Activated naive CD8-positive, alpha-beta T cell treated with anti-CD3 and anti-CD28 coated beads, Interleukin-2, amount 10 ng/mL, durations not matched to agents 7 days and 5 days (primary cell): ENCODE data around the gene SMG5. TPM values are rescaled to one million over a fixed set of nuclear protein-coding genes. Genes with fewer than 3 reads are reported as not detected.
"Not testable (repeated sequence)": the region's sequence is repeated elsewhere in the genome, so short reads cannot be mapped to it uniquely, and the experiment has no call there.

Experiments
- ATAC-seq: fragments of 150-1000 bp; cut with Tn5 transposase; one replicate; pipeline ENCODE4 v1.10.0; 2021; ENCODE audit warnings: low read depth, moderate library complexity
- POLR2A ChIA-PET: fragments of 350-600 bp; sonication (Branson Sonifier 250); formaldehyde crosslinking; loops from one replicate; lab custom pipeline; 2021; ENCODE audit warnings: antibody characterized with exemption; lab: Charles Lee
- DNase-seq: peaks from one replicate; pipeline ENCODE4 v3.0.0; 2021
- H3K27ac Mint-ChIP-seq: one replicate; pipeline ENCODE4 v1.8.0; 2022; ENCODE audit warnings: mild to moderate bottlenecking, mixed read lengths
- H3K27me3 Mint-ChIP-seq: one replicate; pipeline ENCODE4 v1.8.0; 2022; ENCODE audit warnings: mild to moderate bottlenecking, moderate library complexity, mixed read lengths
- H3K36me3 Mint-ChIP-seq: one replicate; pipeline ENCODE4 v1.8.0; 2021; ENCODE audit warnings: mild to moderate bottlenecking, mixed read lengths
- H3K4me1 Mint-ChIP-seq: one replicate; pipeline ENCODE4 v1.8.0; 2021; ENCODE audit warnings: mixed read lengths
- H3K4me3 Mint-ChIP-seq: one replicate; pipeline ENCODE4 v1.8.0; 2022; ENCODE audit warnings: mild to moderate bottlenecking, moderate library complexity, mixed read lengths
- H3K9me3 Mint-ChIP-seq: one replicate; pipeline ENCODE4 v1.8.0; 2021; ENCODE audit warnings: mixed read lengths
- total RNA-seq, 2 experiments: library from RNA; stranded (reverse); gene quantifications; one replicate each; pipeline ENCODE4 v1.2.3, GENCODE V29; 2021

The SMG5 gene
- total RNA-seq, 2 experiments from 2014 or later, result 72.3 to 76.4 TPM

DNA sequence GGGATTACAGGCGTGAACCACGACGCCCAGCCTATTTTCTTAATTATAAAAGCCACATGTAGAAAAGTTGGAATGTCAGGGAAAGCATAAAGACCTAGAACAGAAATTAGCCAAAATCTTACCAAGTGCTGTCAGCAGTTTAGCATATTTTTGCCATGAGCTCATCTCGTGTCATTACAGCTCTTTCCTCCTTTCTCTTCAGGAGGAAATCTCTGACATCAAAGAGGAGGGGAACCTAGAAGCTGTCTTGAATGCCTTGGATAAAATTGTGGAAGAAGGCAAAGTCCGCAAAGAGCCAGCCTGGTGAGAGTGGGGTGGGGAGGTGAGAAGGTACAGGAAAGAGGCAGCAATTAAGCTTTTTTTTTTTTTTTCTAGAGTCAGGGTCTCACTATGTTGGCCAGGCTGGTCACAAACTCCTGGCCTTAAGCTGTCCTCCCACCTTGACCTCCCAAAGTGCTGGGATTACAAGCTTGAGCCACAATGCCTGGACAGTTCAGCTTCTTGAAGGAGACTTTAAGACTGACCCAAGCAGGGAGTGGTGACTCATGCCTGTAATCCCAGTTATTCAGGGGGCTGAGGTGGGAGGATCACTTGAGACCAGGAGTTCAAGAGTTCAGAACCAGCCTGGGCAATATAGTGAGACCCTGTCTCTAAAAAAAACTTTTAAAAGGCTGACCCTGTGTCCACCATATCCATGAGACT is 49.0 kb downstream of the SMG5 start:
- H3K27me3 Mint-ChIP-seq, result no peaks in the 10 kb centered on the region
- no peak overlapping the region for H3K4me3 Mint-ChIP-seq
- POLR2A ChIA-PET, result interaction anchor here (0.6 to 1.2 kb wide), 2 partner anchors 11 to 38 kb away, joined by 3 read pairs; no protein-coding TSS in a partner anchor
- no peaks in the 10 kb centered on the region for H3K9me3 Mint-ChIP-seq
- DNase-seq (no peak), ATAC-seq (no peak)
- H3K36me3 Mint-ChIP-seq, result peaks cover 24% of the 10 kb centered on the region
- peaks cover 3% of the 10 kb centered on the region for H3K4me1 Mint-ChIP-seq
- H3K27ac Mint-ChIP-seq, result no peak overlapping the region

DNA sequence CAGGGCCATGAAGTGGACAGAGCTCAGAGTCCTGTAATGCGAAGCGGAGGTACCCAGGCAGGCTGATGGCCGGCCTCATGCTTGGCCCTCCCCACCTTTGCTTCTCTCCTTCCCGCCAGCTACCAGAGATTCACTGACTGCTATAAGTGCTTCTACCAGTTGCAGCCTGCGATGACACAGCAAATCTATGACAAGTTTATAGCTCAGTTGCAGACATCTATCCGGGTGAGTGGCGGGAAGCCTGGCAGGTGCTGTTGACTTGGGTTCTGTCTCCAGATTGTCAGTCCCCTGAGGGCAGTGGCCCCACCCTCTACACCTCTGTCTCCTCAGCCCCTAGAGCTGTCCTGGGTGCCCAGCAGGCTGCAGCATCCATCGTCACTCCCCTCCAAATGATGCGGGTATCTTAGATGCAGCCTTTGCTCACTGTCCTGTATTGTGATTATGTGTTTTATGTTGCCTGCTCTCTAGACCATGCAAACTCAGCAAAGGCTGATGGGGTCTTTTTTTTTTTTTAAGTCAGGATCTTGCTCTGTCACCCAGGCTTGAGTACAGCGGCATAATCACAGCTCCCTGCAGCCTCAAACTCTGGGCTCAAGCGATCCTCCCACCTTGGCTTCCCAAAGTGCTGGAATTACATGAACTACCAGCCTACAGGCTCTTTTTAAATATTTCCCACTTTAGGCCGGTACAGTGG is 50.3 kb downstream of the SMG5 start:
- Mint-ChIP-seq H3K4me1 (peaks cover 4% of the 10 kb centered on the region), H3K36me3 (peaks cover 20% of the 10 kb centered on the region), H3K27ac (no peak overlapping the region), H3K4me3 (no peak overlapping the region), H3K9me3 (no peaks in the 10 kb centered on the region), H3K27me3 (no peaks in the 10 kb centered on the region)
- POLR2A ChIA-PET, result interaction anchor here (0.7 to 1.3 kb wide), 4 partner anchors 19 to 87 kb away, joined by 3 to 6 read pairs (median 6); partner anchors contain the start of gene PMF1
- DNase-seq (no peak), ATAC-seq (no peak)

DNA sequence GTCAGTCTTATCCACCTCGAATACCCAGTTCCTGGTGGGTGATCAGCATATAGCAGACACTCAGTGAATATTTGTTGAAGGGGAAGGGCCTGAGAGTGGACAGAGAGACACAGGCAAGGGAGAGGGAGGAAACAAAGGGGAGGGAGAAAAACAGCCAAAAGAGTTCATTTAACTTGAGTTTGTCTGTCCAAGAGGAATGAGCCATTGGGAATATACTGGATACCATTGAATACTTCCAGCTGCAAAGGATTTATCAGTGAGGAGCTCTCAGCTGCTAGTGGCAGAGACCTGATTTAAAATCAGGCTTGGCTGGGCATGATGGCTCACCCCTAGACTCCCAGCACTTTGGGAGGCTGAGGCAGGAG is 52.2 kb downstream of the SMG5 start:
- ATAC-seq (no peak), DNase-seq (no peak)
- Mint-ChIP-seq H3K4me1 (peaks cover 14% of the 10 kb centered on the region), H3K36me3 (peaks cover 24% of the 10 kb centered on the region), H3K27me3 (no peaks in the 10 kb centered on the region), H3K4me3 (no peak overlapping the region), H3K9me3 (no peaks in the 10 kb centered on the region), H3K27ac (no peak overlapping the region)
- POLR2A ChIA-PET, result interaction anchor here (2.3 kb wide), 1 partner anchor 17 kb away, joined by 6 read pairs; the partner anchor contains the start of gene PMF1

DNA sequence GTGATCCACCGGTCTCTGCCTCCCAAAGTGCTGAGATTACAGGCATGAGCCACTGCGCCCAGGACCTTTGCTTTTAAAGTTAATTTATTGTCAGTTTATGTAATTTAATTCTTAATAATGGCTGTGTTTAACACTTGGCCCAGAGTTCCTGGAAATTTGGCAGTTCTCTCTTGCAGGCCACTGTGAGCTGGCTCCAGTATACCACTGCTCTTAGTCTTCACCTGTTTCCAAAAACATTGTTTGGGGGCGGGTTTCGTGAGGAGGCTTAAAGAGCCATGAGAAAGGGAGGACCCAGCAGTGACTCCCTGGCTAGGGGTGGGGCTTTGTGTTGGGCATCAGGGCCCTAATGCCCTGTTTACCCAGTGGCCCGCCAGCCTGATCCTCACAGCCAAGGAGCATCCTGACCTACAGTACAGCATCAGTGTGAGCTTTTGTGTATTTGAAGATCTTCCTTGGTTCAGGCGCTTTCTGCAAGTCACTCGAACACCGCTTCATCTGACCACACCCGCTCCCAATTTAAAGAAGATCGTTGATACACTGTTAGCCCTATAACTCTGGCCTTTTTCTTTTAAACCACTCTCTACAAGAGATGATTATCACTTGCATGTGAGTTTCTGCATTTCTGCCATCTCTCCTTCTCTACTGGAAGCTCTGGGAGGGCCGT is 52.7 kb downstream of the SMG5 start:
- Mint-ChIP-seq H3K36me3 (peaks cover 26% of the 10 kb centered on the region), H3K27ac (no peak overlapping the region), H3K27me3 (no peaks in the 10 kb centered on the region), H3K9me3 (no peaks in the 10 kb centered on the region), H3K4me3 (no peak overlapping the region), H3K4me1 (peaks cover 17% of the 10 kb centered on the region)
- DNase-seq (no peak), ATAC-seq (no peak)
- POLR2A ChIA-PET, result interaction anchor here (2.3 to 2.7 kb wide), 2 partner anchors 16 to 17 kb away, joined by 6 to 7 read pairs; partner anchors contain the start of gene PMF1

DNA sequence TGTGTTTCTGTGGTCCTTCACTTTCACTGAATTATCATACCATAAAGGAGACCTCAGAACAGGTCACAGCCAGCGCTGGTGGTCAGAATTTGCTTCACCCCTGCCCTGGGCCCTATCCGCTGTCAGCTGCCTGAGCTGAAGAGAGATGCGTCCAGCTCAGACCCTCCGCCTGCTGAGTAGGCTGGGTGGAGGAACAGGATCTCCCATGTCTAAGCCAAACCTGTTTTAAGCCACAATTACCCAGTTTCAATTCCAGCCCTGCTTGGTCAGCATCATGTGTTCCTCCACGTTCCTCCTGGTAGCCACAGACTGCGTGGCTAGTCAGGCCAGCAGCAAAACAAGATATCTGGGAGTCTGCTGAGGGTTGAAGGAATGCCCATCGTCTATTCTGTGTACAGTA is 54.1 kb downstream of the SMG5 start:
- Mint-ChIP-seq H3K4me1 (peaks cover 19% of the 10 kb centered on the region), H3K9me3 (no peaks in the 10 kb centered on the region), H3K27ac (no peak overlapping the region), H3K36me3 (peaks cover 24% of the 10 kb centered on the region), H3K27me3 (no peaks in the 10 kb centered on the region), H3K4me3 (no peak overlapping the region)
- DNase-seq (no peak), ATAC-seq (no peak)
- POLR2A ChIA-PET, result interaction anchor here (2.3 to 2.9 kb wide), 3 partner anchors 16 to 35 kb away, joined by 6 to 9 read pairs (median 7); partner anchors contain the start of genes PMF1 and SLC25A44

DNA sequence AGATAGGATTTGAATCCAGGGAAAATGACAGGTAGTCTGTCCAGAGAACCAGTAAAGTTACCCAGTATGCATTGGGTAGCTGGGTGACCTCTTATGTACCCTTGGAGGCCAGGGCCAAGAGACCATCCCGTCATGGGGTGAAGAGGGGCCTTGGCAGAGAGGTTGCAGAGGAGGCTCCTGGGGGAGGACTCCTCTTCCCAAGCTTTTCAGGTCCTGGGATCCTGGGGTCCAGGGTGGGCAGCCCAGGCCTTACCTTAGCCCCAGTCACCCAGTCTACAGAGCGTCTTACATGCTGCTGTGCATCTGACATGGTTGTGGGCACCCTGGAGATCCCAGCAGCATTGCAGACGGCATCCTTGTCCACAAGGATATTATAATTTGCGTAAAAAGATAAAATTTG is 55.8 kb downstream of the SMG5 start:
- POLR2A ChIA-PET, result interaction anchor here (1.0 to 10.4 kb wide), 6 partner anchors 9 to 78 kb away, joined by 3 to 79 read pairs (median 8); partner anchors contain the start of genes PMF1, SLC25A44 and SMG5
- no peak for DNase-seq
- peak overlapping the region; percentile 69 for H3K27ac Mint-ChIP-seq
- ATAC-seq, result no peak
- H3K4me3 Mint-ChIP-seq, result no peak overlapping the region
- peaks cover 31% of the 10 kb centered on the region for H3K36me3 Mint-ChIP-seq
- H3K9me3 Mint-ChIP-seq, result no peaks in the 10 kb centered on the region
- H3K4me1 Mint-ChIP-seq, result peaks cover 36% of the 10 kb centered on the region
- no peaks in the 10 kb centered on the region for H3K27me3 Mint-ChIP-seq

DNA sequence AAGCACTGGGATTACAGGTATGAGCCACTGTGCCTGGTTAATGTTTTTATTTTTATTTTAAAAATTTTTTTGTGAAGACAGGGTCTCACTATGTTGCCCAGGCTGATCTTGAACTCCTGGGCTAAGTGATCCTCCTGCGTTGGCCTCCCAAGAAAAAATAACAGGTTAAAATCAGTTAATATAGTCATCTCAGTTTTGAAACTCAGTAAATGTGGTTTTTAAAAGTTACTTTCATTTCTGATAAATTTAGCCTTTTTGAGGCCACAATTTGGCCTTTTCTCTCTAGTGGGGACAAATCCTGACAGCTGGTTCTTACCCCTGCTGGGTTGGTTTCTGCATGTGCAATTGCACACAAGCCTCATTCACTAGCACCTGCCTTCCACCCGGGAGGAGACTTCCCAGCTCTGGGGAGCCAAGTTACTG is 56.5 kb downstream of the SMG5 start:
- POLR2A ChIA-PET, result interaction anchor here (1.0 to 10.4 kb wide), 6 partner anchors 9 to 78 kb away, joined by 3 to 79 read pairs (median 8); partner anchors contain the start of genes PMF1, SLC25A44 and SMG5
- peaks cover 38% of the 10 kb centered on the region for H3K36me3 Mint-ChIP-seq
- peak overlapping the region; percentile 69 for H3K27ac Mint-ChIP-seq
- H3K9me3 Mint-ChIP-seq, result no peaks in the 10 kb centered on the region
- H3K4me3 Mint-ChIP-seq, result peak overlapping the region; percentile 20
- DNase-seq (no peak), ATAC-seq (no peak)
- peaks cover 42% of the 10 kb centered on the region for H3K4me1 Mint-ChIP-seq
- H3K27me3 Mint-ChIP-seq, result no peaks in the 10 kb centered on the region

DNA sequence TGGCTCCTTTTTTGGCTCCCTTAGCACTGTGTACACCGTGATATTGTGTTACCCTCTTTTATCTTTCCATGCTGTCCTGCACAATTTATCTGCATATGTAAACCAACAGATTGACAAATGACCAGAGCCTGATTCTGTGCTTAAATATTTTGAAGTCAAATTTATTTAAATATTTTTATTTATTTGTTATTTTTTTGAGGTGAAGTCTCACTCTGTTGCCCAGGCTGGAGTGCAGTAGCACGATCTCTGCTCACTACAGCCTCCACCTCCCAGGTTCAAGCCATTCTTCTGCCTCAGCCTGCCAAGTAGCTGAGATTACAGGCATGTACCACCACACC is 57.0 kb downstream of the SMG5 start:
- POLR2A ChIA-PET, result interaction anchor here (0.7 to 10.4 kb wide), 11 partner anchors 8 to 83 kb away, joined by 3 to 79 read pairs (median 6); partner anchors contain the start of genes PMF1, SLC25A44 and SMG5
- no peaks in the 10 kb centered on the region for H3K9me3 Mint-ChIP-seq
- peak overlapping the region; percentile 55 for H3K4me3 Mint-ChIP-seq
- DNase-seq, result no peak
- ATAC-seq, result no peak
- H3K36me3 Mint-ChIP-seq, result peaks cover 41% of the 10 kb centered on the region
- no peaks in the 10 kb centered on the region for H3K27me3 Mint-ChIP-seq
- H3K4me1 Mint-ChIP-seq, result peaks cover 45% of the 10 kb centered on the region
- H3K27ac Mint-ChIP-seq, result peak overlapping the region; percentile 69

DNA sequence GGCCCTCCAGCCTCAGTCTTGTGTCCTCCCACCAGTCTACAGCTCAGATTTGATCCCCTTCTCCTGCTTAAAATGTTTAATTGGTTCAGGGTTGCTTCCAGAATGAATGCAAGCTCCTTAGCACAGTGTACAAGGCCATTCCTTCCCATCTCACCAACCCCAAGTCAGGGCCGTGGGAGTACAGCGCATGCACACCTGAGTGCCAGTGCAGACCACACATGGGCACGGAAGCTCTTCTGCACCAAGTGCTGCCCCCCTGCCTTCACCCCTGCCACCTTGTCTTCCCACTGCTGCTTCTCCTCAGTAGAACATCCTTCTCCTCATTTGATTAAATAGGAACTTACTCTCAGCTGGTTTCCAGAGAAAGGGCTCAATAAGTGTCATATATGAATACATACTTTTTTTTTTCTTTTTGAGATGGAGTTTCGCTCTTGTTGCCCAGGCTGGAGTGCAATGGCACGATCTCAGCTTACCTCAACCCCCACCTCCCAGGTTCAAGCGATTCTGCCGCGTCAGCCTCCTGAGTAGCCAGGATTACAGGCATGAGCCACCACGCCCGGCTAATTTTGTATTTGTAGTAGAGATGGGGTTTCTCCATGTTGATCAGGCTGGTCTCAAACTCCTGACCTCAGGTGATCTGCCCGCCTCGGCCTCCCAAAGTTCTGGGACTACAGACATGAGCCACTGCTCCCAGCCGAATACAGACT is 60.5 kb downstream of the SMG5 start:
- POLR2A ChIA-PET, result interaction anchor here (1.5 to 10.4 kb wide), 2 partner anchors 9 to 74 kb away, joined by 11 to 79 read pairs; partner anchors contain the start of gene PMF1
- H3K27ac Mint-ChIP-seq, result peak overlapping the region; percentile 90
- peaks cover 60% of the 10 kb centered on the region for H3K4me1 Mint-ChIP-seq
- H3K9me3 Mint-ChIP-seq, result no peaks in the 10 kb centered on the region
- H3K4me3 Mint-ChIP-seq, result peak overlapping the region; percentile 17
- no peaks in the 10 kb centered on the region for H3K27me3 Mint-ChIP-seq
- DNase-seq, result no peak
- ATAC-seq, result no peak
- peaks cover 39% of the 10 kb centered on the region for H3K36me3 Mint-ChIP-seq

DNA sequence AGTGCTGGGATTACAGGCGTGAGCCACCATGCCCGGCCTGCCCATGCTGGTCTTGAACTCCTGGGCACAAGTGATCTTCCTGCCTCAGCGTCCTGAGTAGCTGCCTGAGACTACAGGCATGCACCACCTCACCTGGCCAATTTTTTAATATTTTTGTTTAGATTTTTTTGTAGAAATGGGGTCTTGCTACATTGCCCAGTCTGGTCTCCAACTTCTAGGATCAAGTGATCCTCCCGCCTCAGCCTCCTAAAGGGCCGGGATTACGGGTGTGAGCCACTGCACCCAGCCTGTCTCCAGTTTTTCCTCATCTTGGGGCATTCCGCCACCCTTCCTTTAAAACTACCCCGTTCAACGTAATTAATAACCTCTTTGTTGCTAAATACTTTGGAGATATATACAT is 62.4 kb downstream of the SMG5 start:
- ATAC-seq, result no peak
- Mint-ChIP-seq H3K4me1 (peaks cover 48% of the 10 kb centered on the region), H3K27ac (peak overlapping the region; percentile 39), H3K27me3 (no peaks in the 10 kb centered on the region), H3K36me3 (peaks cover 29% of the 10 kb centered on the region), H3K4me3 (no peak overlapping the region), H3K9me3 (no peaks in the 10 kb centered on the region)
- POLR2A ChIA-PET, result interaction anchor here (0.6 to 10.4 kb wide), 2 partner anchors 20 to 72 kb away, joined by 5 to 79 read pairs; no protein-coding TSS in a partner anchor
- DNase-seq, result no peak

DNA sequence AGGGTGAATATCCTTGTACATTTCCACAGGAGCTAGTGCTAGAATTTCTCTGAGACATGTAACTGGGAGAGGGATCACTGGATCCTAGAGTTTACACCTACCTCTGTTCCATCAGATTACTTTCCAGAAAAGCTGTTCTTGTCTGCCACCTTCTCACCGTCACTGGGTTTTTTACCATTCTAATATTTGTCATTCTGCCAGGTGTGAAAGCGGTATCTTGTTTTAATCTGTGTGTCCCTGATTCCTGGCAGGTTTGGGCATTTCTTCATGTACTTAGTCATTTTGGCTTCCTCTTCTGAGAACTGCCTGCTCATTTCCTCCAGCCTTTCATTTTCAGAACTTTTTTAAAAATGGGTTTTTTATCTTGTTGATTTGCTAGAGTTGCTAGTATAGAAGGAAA is 64.8 kb downstream of the SMG5 start:
- Mint-ChIP-seq H3K4me3 (peak overlapping the region; percentile 65), H3K27me3 (no peaks in the 10 kb centered on the region), H3K27ac (peak overlapping the region; percentile 89), H3K9me3 (no peaks in the 10 kb centered on the region), H3K4me1 (peaks cover 49% of the 10 kb centered on the region), H3K36me3 (peaks cover 28% of the 10 kb centered on the region)
- DNase-seq (no peak), ATAC-seq (peak; percentile 48)
- POLR2A ChIA-PET, result interaction anchor here (0.5 to 10.4 kb wide), 7 partner anchors 8 to 69 kb away, joined by 3 to 79 read pairs (median 6); partner anchors contain the start of genes SLC25A44 and SMG5

DNA sequence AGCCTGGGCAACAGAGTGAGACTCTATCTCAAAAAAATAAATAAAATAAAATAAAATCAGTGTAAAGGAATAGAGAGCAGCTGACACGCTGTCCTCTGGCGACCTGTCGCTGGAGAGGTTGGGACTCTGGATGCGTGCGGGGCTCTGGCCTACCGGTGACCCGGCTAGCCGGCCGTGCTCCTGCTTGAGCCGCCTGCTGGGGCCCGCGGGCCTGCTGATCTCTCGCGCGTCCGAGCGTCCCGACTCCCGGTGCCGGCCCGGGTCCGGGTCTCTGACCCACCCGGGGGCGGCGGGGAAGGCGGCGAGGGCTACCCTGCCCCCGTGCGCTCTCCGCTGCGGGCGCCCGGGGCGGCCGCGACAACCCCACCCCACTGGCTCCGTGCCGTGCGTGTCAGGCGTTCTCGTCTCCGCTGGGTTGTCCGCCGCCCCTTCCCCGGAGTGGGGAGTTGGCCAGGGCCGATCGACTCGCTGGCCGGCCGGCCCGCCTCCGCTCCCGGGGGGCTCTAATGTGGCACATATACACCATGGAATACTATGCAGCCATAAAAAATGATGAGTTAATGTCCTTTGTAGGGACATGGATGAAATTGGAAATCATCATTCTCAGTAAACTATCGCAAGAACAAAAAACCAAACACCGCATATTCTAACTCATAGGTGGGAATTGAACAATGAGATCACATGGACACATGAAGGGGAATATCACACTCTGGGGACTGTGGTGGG is 66.1 kb downstream of the SMG5 start:
- peaks cover 41% of the 10 kb centered on the region for H3K4me1 Mint-ChIP-seq
- DNase-seq, POLR2A ChIA-PET, H3K27me3 Mint-ChIP-seq, H3K4me3 Mint-ChIP-seq, ATAC-seq, H3K27ac Mint-ChIP-seq, H3K9me3 Mint-ChIP-seq: not testable (repeated sequence)
- H3K36me3 Mint-ChIP-seq, result peaks cover 24% of the 10 kb centered on the region
